Liver (tissue), 9 donors: ENCODE measurements around the gene NR2C2AP. TPM values are rescaled to one million over a fixed set of nuclear protein-coding genes. Genes with fewer than 3 reads are reported as not detected.

Experiments
- DNase-seq: peaks from one replicate; pipeline ENCODE4 v3.0.0-alpha.2; 2017; ENCODE audit warnings: low spot score
- H3K27ac ChIP-seq, 2 donors: one replicate each; pipeline ENCODE4 v1.7.0; 2013; ENCODE audit warnings: inconsistent platforms in 2 of 2, low read length in 2 of 2, control low read depth in 1 of 2, low read depth in 1 of 2, mild to moderate bottlenecking in 1 of 2
- H3K27me3 ChIP-seq, 4 donors: one replicate each; pipeline versions ENCODE4 v1.6.1 to v1.7.0; 2013; ENCODE audit warnings: low read length in 3 of 4, inconsistent platforms in 1 of 4, mild to moderate bottlenecking in 1 of 4, moderate library complexity in 1 of 4; ENCODE audit not compliant: control insufficient read depth in 4 of 4, insufficient read depth in 4 of 4
- H3K36me3 ChIP-seq, 4 donors: one replicate each; pipeline versions ENCODE4 v1.6.1 to v1.7.0; 2013; ENCODE audit warnings: low read length in 3 of 4, mild to moderate bottlenecking in 3 of 4, low read depth in 1 of 4, moderate library complexity in 1 of 4; ENCODE audit not compliant: control insufficient read depth in 4 of 4, insufficient read depth in 3 of 4
- H3K4me1 ChIP-seq, 4 donors: one replicate each; pipeline versions ENCODE4 v1.6.1 to v1.7.0; 2013; ENCODE audit warnings: low read length in 3 of 4, mild to moderate bottlenecking in 3 of 4, moderate library complexity in 1 of 4; ENCODE audit not compliant: control insufficient read depth in 4 of 4, insufficient read depth in 4 of 4
- H3K4me3 ChIP-seq, 3 donors: one replicate each; pipeline versions ENCODE4 v1.6.1 to v1.7.0; 2013; ENCODE audit warnings: low read length in 3 of 3, control low read depth in 1 of 3, low read depth in 1 of 3, mild to moderate bottlenecking in 1 of 3
- H3K9ac ChIP-seq, 2 donors: one replicate each; pipeline ENCODE4 v1.7.0; 2013; ENCODE audit warnings: low read length in 2 of 2, mild to moderate bottlenecking in 2 of 2, moderate library complexity in 2 of 2, control low read depth in 1 of 2, low read depth in 1 of 2
- H3K9me3 ChIP-seq, 4 donors: one replicate each; pipeline versions ENCODE4 v1.6.1 to v1.7.0; 2013; ENCODE audit warnings: low read length in 3 of 4; ENCODE audit not compliant: control insufficient read depth in 4 of 4
- CTCF ChIP-seq: fragments of 150-350 bp; IDR thresholded peaks from 2 replicates; pipeline ENCODE4 v1.5.1; 2017; ENCODE audit warnings: improper control_type of control experiment, low read depth, low read length; ENCODE audit not compliant: missing input control
- EGR1 ChIP-seq, 2 donors: IDR thresholded peaks; 2 replicates each; pipeline ENCODE4 v1.6.1; 2016 to 2018; ENCODE audit warnings: antibody characterized with exemption in 2 of 2, low read depth in 2 of 2
- FOXA1 ChIP-seq: IDR thresholded peaks from 2 replicates; pipeline ENCODE4 v1.6.1; 2016; ENCODE audit warnings: antibody characterized with exemption
- FOXA2 ChIP-seq: IDR thresholded peaks from 2 replicates; pipeline ENCODE4 v1.6.1; 2016; ENCODE audit warnings: antibody characterized with exemption
- GABPA ChIP-seq, 2 donors: IDR thresholded peaks in 1 of 2; conservative IDR thresholded peaks in 1 of 2; 2 replicates each; pipeline ENCODE4 v1.6.1; 2016; ENCODE audit warnings: antibody characterized with exemption in 2 of 2, mild to moderate bottlenecking in 1 of 2, moderate library complexity in 1 of 2
- HNF4A ChIP-seq, 2 donors: conservative IDR thresholded peaks; 2 replicates each; pipeline ENCODE4 v1.6.1; 2016; ENCODE audit warnings: antibody characterized with exemption in 2 of 2, mild to moderate bottlenecking in 2 of 2
- HNF4G ChIP-seq: IDR thresholded peaks from 2 replicates; pipeline ENCODE4 v1.6.1; 2016; ENCODE audit warnings: antibody characterized with exemption
- JUND ChIP-seq, 2 donors: IDR thresholded peaks; 2 replicates each; pipeline ENCODE4 v1.6.1; 2016; ENCODE audit warnings: antibody characterized with exemption in 2 of 2
- NR2F2 ChIP-seq: IDR thresholded peaks from 2 replicates; pipeline ENCODE4 v1.6.1; 2016; ENCODE audit warnings: antibody characterized with exemption
- RAD21 ChIP-seq, 2 donors: IDR thresholded peaks; 2 replicates each; pipeline ENCODE4 v1.6.1; 2016; ENCODE audit warnings: antibody characterized with exemption in 2 of 2, mild to moderate bottlenecking in 2 of 2
- REST ChIP-seq: IDR thresholded peaks from 2 replicates; pipeline ENCODE4 v1.6.1; 2016; ENCODE audit warnings: antibody characterized with exemption, mild to moderate bottlenecking
- RXRA ChIP-seq, 2 donors: IDR thresholded peaks; 2 replicates each; pipeline ENCODE4 v1.6.1; 2017 to 2018; ENCODE audit warnings: antibody characterized with exemption in 2 of 2, mild to moderate bottlenecking in 1 of 2
- SP1 ChIP-seq: IDR thresholded peaks from 2 replicates; pipeline ENCODE4 v1.6.1; 2018; ENCODE audit warnings: antibody characterized with exemption, mild to moderate bottlenecking
- TAF1 ChIP-seq: conservative IDR thresholded peaks from 2 replicates; pipeline ENCODE4 v1.6.1; 2016; ENCODE audit warnings: antibody characterized with exemption, mild to moderate bottlenecking
- YY1 ChIP-seq: IDR thresholded peaks from 2 replicates; pipeline ENCODE4 v1.6.1; 2016; ENCODE audit warnings: antibody characterized with exemption, mild to moderate bottlenecking
- WGBS: extraction: QIAGEN DNeasy Blood & Tissue Kit; methylation state at CpG from one replicate; pipeline ENCODE4 v1.1.7; 2013; 5-methylcytosine and 5-hydroxymethylcytosine counted together
- polyA plus RNA-seq, 2 donors: library from polyadenylated mRNA; stranded (reverse) in 1 of 2; unstranded in 1 of 2; fragments of 200-250 nt in 1 of 2; fragments of >200 nt in 1 of 2; fragmentation: Nextera tagmentation in 1 of 2; extraction: Ambion mirVana in 1 of 2; gene quantifications; one replicate each; pipeline versions ENCODE4 v1.2.1 to v1.2.3, GENCODE V29; 2013 to 2015
- total RNA-seq, 2 donors: library from RNA; depleted of rRNA; stranded (reverse); fragments of >200 nt; gene quantifications; one replicate each; pipeline ENCODE4 v1.2.3, GENCODE V29; 2014
- TF ChIP-seq, protein P1 (sequence below): IDR thresholded peaks from 2 replicates; pipeline ENCODE4 v1.6.1; 2016; ENCODE audit warnings: antibody characterized with exemption
- TF ChIP-seq, protein P2 (sequence below): IDR thresholded peaks from 2 replicates; pipeline ENCODE4 v1.6.1; 2016; ENCODE audit warnings: antibody characterized with exemption
- TF ChIP-seq, protein P3 (sequence below): IDR thresholded peaks from 2 replicates; pipeline ENCODE4 v1.6.1; 2016; ENCODE audit warnings: antibody characterized with exemption
- donor health status: healthy.
- donor health status: healthy.
- donor health status: healthy.
- donor health status: healthy.
- donor health status: healthy.

NR2C2AP gene
- total and polyA plus RNA-seq, 4 donors = 3.4 to 5.7 (median 4.1) TPM

GRCh38 chr19:19240476-19240875, 37.3 kb upstream of the NR2C2AP start:
- TF ChIP-seq RAD21 (IDR thresholded peaks at IDR 0.05) (no peak), JUND (IDR thresholded peaks at IDR 0.05) (no peak), HNF4G (no peak), NR2F2 (no peak), YY1 (no peak), GABPA (IDR thresholded peaks at IDR 0.05 in 1 of 2, conservative IDR thresholded peaks at IDR 0.05 in 1 of 2) (no peak), TAF1 (no peak)
- TF ChIP-seq, protein P1, sequence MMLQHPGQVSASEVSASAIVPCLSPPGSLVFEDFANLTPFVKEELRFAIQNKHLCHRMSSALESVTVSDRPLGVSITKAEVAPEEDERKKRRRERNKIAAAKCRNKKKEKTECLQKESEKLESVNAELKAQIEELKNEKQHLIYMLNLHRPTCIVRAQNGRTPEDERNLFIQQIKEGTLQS = no peak
- Histone ChIP-seq H3K36me3 (no peaks in the 10 kb centered on the region), H3K4me3 (no peak overlapping the region), H3K27ac (no peak overlapping the region), H3K27me3 (no peaks in the 10 kb centered on the region), H3K4me1 (no peaks in the 10 kb centered on the region), H3K9me3 (no peaks in the 10 kb centered on the region), H3K9ac (no peak overlapping the region)
- DNase-seq = no peak
- WGBS = 74% methylated on average over 9 of the region's 9 CpGs

DNA sequence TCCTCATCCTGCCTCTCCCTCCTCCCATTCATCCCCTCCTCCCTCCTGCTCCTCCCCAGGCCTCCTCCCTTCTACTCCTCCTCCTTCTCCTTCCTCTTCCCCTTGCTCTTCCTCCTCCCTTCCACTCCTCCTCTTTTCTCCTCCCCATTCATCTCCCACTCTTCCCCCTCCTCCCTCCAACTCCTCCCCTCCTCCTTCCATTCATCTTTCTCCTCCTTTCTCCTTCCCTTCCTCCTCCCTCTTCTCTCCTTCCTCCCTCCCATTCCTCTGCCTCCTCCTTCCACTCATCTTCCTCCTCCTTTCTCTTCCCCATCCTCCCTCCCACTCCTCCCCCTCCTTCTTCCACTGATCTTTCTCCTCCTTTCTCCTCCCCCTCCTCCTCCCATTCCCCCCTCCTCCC, 36.5 kb upstream of the NR2C2AP start:
- Histone ChIP-seq H3K4me1 (no peaks in the 10 kb centered on the region), H3K27ac (no peak overlapping the region), H3K9ac (no peak overlapping the region), H3K9me3 (peaks cover 0 to 3% (median 2%) of the 10 kb centered on the region in 4 donors), H3K36me3 (no peaks in the 10 kb centered on the region), H3K27me3 (no peaks in the 10 kb centered on the region), H3K4me3 (no peak overlapping the region)
- no peak for DNase-seq
- TF ChIP-seq RXRA (IDR thresholded peaks at IDR 0.05) (no peak), REST (no peak), CTCF (no peak), FOXA2 (no peak), HNF4G (no peak), EGR1 (IDR thresholded peaks at IDR 0.05; ENCODE audit: low read depth in 2 of 2) (no peak), YY1 (no peak), GABPA (IDR thresholded peaks at IDR 0.05 in 1 of 2, conservative IDR thresholded peaks at IDR 0.05 in 1 of 2) (no peak), TAF1 (no peak), RAD21 (IDR thresholded peaks at IDR 0.05) (no peak), SP1 (no peak), HNF4A (conservative IDR thresholded peaks at IDR 0.05) (no peak), FOXA1 (no peak), JUND (IDR thresholded peaks at IDR 0.05) (no peak)
- TF ChIP-seq, protein P2, sequence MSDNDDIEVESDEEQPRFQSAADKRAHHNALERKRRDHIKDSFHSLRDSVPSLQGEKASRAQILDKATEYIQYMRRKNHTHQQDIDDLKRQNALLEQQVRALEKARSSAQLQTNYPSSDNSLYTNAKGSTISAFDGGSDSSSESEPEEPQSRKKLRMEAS = no peak
- TF ChIP-seq, protein P3, sequence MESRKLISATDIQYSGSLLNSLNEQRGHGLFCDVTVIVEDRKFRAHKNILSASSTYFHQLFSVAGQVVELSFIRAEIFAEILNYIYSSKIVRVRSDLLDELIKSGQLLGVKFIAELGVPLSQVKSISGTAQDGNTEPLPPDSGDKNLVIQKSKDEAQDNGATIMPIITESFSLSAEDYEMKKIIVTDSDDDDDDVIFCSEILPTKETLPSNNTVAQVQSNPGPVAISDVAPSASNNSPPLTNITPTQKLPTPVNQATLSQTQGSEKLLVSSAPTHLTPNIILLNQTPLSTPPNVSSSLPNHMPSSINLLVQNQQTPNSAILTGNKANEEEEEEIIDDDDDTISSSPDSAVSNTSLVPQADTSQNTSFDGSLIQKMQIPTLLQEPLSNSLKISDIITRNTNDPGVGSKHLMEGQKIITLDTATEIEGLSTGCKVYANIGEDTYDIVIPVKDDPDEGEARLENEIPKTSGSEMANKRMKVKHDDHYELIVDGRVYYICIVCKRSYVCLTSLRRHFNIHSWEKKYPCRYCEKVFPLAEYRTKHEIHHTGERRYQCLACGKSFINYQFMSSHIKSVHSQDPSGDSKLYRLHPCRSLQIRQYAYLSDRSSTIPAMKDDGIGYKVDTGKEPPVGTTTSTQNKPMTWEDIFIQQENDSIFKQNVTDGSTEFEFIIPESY = no peak
- TF ChIP-seq, protein P1 = no peak
